A673 (cell line): ENCODE measurements around the gene CREBRF. TPM values are rescaled to one million over a fixed set of nuclear protein-coding genes. Genes with fewer than 3 reads are reported as not detected.

ENCODE experiments used
- BruUV-seq: library from RNA; stranded (reverse); fragments of 400-500 nt; replicated peaks from 2 replicates; lab custom pipeline; 2021; lab: Mats Ljungman, UMichigan
- CTCF ChIA-PET: fragments of 300-600 bp; sonication (Branson Sonifier 250); formaldehyde crosslinking; loops from one replicate; lab custom pipeline; 2022; ENCODE audit warnings: antibody characterized with exemption; lab: Charles Lee
- POLR2A ChIA-PET: fragments of 300-600 bp; sonication (Branson Sonifier 250); formaldehyde crosslinking; loops from one replicate; lab custom pipeline; 2022; ENCODE audit warnings: antibody characterized with exemption; ENCODE audit not compliant: low non-redundant PET; lab: Charles Lee
- DNase-seq: peaks from one replicate; pipeline ENCODE4 v3.0.0-alpha.2; 2015; ENCODE audit warnings: low spot score
- H3K27ac ChIP-seq: fragments of 200-600 bp; sonication (generic); 2 replicates; pipeline ENCODE4 v1.5.1; 2016; ENCODE audit warnings: mixed run types, low read depth, mild to moderate bottlenecking, mixed read lengths, antibody characterized with exemption, low read length; ENCODE audit not compliant: poor library complexity, severe bottlenecking
- H3K27me3 ChIP-seq: fragments of 200-600 bp; sonication (generic); replicated peaks from 2 replicates; pipeline ENCODE4 v1.6.1; 2017; ENCODE audit warnings: mixed run types, low read depth, mild to moderate bottlenecking, mixed read lengths, antibody characterized with exemption, low read length; ENCODE audit not compliant: insufficient read depth, poor library complexity
- H3K36me3 ChIP-seq: fragments of 200-600 bp; sonication (generic); 2 replicates; pipeline ENCODE4 v1.6.1; 2016; ENCODE audit warnings: mixed run types, mild to moderate bottlenecking, mixed read lengths, antibody characterized with exemption, low read length; ENCODE audit not compliant: insufficient read depth, poor library complexity, severe bottlenecking
- H3K4me1 ChIP-seq: fragments of 200-600 bp; sonication (generic); 2 replicates; pipeline ENCODE4 v1.6.1; 2017; ENCODE audit warnings: mixed run types, mild to moderate bottlenecking, mixed read lengths, antibody characterized with exemption, low read length; ENCODE audit not compliant: insufficient read depth, poor library complexity, severe bottlenecking
- H3K4me3 ChIP-seq: fragments of 200-600 bp; sonication (generic); 2 replicates; pipeline ENCODE4 v1.5.1; 2016; ENCODE audit warnings: low read depth, mixed run types, mild to moderate bottlenecking, mixed read lengths, low read length; ENCODE audit not compliant: poor library complexity, severe bottlenecking
- H3K9me3 ChIP-seq: fragments of 200-600 bp; sonication (generic); 2 replicates; pipeline ENCODE4 v1.6.1; 2016; ENCODE audit warnings: mixed run types, low read depth, mild to moderate bottlenecking, mixed read lengths, antibody characterized with exemption, low read length; ENCODE audit not compliant: poor library complexity, severe bottlenecking
- EZH2 ChIP-seq: fragments of 200-600 bp; sonication (generic); IDR thresholded peaks from 2 replicates; pipeline ENCODE4 v1.6.1; 2017; ENCODE audit warnings: borderline replicate concordance, low read depth, mild to moderate bottlenecking, mixed read lengths, antibody characterized with exemption, low read length; ENCODE audit not compliant: poor library complexity, severe bottlenecking
- intact Hi-C: fragments of 100-400 bp; cut with micrococcal nuclease; formaldehyde crosslinking; loops from one replicate; pipeline ENCODE4 v1.10.0; 2022; ENCODE audit not compliant: unreplicated experiment
- total RNA-seq: library from RNA; stranded (reverse); gene quantifications from 2 replicates; pipeline ENCODE4 v1.2.3, GENCODE V29; 2021
- TF ChIP-seq, protein P1 (sequence below): fragments of 300-800, 200-600 bp; sonication (generic); conservative IDR thresholded peaks from 2 replicates; pipeline ENCODE4 v1.5.1; 2017; ENCODE audit warnings: low read depth, mild to moderate bottlenecking, antibody characterized with exemption, low read length, moderate library complexity, mixed read lengths

The CREBRF gene
- total RNA-seq, 1 experiment from 2014 or later = 1.5 TPM

DNA sequence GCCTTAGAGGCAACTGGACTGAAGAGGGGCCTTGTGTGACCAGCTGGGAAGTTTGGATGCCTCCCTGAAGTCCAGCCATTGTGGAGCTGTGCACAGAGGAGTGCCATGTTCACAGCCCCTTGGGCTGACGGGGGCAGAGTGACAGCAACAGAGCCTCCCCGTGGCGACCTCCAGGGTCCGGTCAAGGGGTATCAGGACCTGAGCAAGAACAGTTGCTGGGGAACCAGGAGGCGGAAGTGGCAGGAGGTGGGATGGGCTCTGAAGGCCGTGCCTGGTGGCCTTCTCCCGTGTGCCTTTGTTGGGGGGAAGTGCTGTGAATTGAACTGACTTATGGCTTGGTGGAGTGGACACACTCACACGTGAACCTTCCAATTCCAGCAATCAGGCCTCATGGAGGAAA lies 102.2 kb downstream of the CREBRF start:
- no TSS peak for BruUV-seq
- ChIA-PET POLR2A (no interaction called here), CTCF (no interaction called here)
- Histone ChIP-seq H3K27ac (no peak overlapping the region), H3K36me3 (peaks cover 3% of the 10 kb centered on the region), H3K9me3 (no peaks in the 10 kb centered on the region), H3K4me1 (no peaks in the 10 kb centered on the region), H3K4me3 (no peak overlapping the region), H3K27me3 (no peaks in the 10 kb centered on the region)
- intact Hi-C loops = no loop called here
- DNase-seq = no peak
- TF ChIP-seq EZH2 = no peak
- TF ChIP-seq, protein P1, sequence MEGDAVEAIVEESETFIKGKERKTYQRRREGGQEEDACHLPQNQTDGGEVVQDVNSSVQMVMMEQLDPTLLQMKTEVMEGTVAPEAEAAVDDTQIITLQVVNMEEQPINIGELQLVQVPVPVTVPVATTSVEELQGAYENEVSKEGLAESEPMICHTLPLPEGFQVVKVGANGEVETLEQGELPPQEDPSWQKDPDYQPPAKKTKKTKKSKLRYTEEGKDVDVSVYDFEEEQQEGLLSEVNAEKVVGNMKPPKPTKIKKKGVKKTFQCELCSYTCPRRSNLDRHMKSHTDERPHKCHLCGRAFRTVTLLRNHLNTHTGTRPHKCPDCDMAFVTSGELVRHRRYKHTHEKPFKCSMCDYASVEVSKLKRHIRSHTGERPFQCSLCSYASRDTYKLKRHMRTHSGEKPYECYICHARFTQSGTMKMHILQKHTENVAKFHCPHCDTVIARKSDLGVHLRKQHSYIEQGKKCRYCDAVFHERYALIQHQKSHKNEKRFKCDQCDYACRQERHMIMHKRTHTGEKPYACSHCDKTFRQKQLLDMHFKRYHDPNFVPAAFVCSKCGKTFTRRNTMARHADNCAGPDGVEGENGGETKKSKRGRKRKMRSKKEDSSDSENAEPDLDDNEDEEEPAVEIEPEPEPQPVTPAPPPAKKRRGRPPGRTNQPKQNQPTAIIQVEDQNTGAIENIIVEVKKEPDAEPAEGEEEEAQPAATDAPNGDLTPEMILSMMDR = no peak

DNA sequence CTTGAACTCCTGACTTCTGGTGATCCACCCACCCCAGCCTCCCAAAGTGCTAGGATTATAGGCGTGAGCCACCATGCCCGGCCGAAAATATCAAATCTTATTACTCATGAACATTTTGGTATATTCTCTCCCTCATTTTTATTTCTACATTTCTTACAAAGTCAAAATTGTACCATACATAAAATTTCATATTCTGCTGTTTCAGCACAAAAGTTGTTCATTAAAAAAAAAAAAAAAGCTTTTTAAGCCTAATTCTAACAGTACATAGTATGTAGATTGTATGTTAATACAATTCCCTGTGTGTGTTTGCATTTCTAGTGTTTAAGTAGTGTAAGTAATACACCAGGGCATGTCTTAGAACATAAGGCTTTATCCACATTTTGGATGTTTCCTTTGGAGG lies 103.1 kb downstream of the CREBRF start:
- DNase-seq = no peak
- POLR2A ChIA-PET = no interaction called here
- Histone ChIP-seq H3K36me3 (no peaks in the 10 kb centered on the region), H3K4me1 (no peaks in the 10 kb centered on the region), H3K27ac (no peak overlapping the region), H3K9me3 (no peaks in the 10 kb centered on the region), H3K4me3 (no peak overlapping the region), H3K27me3 (no peaks in the 10 kb centered on the region)
- CTCF ChIA-PET = no interaction called here
- TF ChIP-seq EZH2 = no peak
- TF ChIP-seq, protein P1 = no peak
- no TSS peak for BruUV-seq
- intact Hi-C loops = no loop called here

DNA sequence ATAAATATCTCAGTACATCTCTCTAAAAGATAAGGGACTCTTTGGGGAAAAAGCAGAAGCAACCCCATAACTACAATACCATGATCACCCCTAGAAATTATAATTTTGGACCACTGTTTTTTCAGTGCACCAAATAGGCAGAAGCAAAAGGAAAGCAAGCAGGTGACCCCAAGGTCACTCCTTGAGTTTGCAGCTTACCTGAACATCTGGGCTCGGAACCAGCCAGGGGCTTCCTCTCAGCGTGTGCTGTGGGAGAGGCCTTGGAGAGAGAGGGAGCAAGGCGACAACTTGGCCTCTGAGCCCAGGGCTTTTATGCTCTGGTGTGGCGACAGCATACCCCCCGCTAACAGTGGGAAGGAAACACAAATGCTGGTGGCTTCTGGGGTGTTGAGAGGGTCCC lies 105.0 kb downstream of the CREBRF start:
- H3K36me3 ChIP-seq = no peaks in the 10 kb centered on the region
- H3K27ac ChIP-seq = no peak overlapping the region
- H3K4me1 ChIP-seq = no peaks in the 10 kb centered on the region
- H3K4me3 ChIP-seq = no peak overlapping the region
- ChIA-PET POLR2A (no interaction called here), CTCF (no interaction called here)
- no TSS peak for BruUV-seq
- intact Hi-C loops = no loop called here
- H3K9me3 ChIP-seq = no peaks in the 10 kb centered on the region
- TF ChIP-seq, protein P1 = no peak
- TF ChIP-seq EZH2 = no peak
- DNase-seq = no peak
- no peaks in the 10 kb centered on the region for H3K27me3 ChIP-seq
